ENCODE results near the gene ADGRV1. TPM values are rescaled to one million over a fixed set of nuclear protein-coding genes. Genes with fewer than 3 reads are reported as not detected.

The ADGRV1 gene
- total RNA-seq, 4 donors from 2014 or later = 2.5 to 7.5 (median 4.5) TPM

DNA sequence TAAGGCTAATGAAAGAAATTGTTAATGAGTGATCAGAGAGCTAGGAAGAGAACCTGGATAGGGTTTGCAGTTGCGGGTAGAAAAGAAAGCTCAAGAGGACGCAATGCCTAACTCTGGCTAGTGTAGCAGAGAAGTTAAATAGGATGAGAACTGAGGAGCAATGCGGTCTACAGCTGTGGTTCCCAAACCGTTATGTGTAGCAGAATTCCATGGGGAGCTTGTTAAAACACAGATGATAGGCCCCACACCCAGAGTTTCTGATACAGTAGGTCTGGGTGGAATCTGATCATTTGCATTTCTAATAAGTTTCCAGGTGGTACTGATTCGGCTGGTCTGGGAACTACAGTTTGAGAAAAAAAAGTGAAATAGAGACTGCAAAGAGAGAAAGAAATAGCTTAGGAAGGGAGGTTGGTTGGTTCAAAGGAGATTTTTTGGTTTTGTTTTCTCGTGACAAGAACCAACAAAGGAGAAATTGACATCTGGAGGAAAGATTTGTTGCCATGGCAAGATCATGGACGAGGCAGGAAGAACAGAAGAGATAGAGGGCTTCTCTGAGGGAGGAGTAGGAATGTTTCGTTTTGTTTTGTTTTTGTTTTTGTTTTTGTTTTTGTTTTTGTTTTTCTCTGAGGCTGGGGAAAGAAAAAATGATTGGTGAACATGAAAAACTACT, 548.4 kb downstream of the ADGRV1 start:
- H3K27me3 ChIP-seq = no peaks in the 10 kb centered on the region
- H3K4me3 ChIP-seq = no peak overlapping the region
- 62% methylated on average over 8 of the region's 8 CpGs for WGBS
- peaks cover 23% of the 10 kb centered on the region for H3K4me1 ChIP-seq
- TF ChIP-seq, protein P1, sequence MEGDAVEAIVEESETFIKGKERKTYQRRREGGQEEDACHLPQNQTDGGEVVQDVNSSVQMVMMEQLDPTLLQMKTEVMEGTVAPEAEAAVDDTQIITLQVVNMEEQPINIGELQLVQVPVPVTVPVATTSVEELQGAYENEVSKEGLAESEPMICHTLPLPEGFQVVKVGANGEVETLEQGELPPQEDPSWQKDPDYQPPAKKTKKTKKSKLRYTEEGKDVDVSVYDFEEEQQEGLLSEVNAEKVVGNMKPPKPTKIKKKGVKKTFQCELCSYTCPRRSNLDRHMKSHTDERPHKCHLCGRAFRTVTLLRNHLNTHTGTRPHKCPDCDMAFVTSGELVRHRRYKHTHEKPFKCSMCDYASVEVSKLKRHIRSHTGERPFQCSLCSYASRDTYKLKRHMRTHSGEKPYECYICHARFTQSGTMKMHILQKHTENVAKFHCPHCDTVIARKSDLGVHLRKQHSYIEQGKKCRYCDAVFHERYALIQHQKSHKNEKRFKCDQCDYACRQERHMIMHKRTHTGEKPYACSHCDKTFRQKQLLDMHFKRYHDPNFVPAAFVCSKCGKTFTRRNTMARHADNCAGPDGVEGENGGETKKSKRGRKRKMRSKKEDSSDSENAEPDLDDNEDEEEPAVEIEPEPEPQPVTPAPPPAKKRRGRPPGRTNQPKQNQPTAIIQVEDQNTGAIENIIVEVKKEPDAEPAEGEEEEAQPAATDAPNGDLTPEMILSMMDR (IDR thresholded peaks at IDR 0.05) = no peak
- TF ChIP-seq EP300 (IDR thresholded peaks at IDR 0.05) (no peak), POLR2A (IDR thresholded peaks at IDR 0.05) (no peak), POLR2AphosphoS5 (IDR thresholded peaks at IDR 0.05) (no peak)
- H3K27ac ChIP-seq = no peak overlapping the region
- no peaks in the 10 kb centered on the region for H3K36me3 ChIP-seq
- H3K9me3 ChIP-seq = no peaks in the 10 kb centered on the region
- DNase-seq (ENCODE audit: low spot score in 2 of 2) = no peak

DNA sequence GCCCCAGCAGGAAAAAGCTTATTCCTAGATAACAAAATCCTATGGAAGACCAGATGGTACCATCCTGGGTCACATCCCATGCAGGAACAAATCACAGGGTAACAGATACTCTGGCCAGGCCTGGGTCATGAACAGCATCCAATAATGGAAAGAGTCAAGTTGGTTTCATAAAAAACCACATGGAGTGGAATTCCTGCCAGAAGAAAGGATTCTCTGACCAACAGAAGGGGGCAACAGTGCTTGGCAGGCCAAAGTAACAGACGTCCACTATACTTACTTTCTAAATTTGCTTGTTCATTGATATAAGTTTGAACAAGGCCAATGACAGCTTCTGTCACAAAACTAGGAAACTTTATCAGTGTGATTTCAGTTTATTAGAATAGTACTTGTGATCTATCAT, 551.0 kb downstream of the ADGRV1 start:
- Histone ChIP-seq H3K36me3 (no peaks in the 10 kb centered on the region), H3K4me3 (no peak overlapping the region), H3K27ac (no peak overlapping the region), H3K9me3 (no peaks in the 10 kb centered on the region), H3K4me1 (peaks cover 19% of the 10 kb centered on the region), H3K27me3 (no peaks in the 10 kb centered on the region)
- no peak for DNase-seq (ENCODE audit: low spot score in 2 of 2)
- TF ChIP-seq POLR2A (IDR thresholded peaks at IDR 0.05) = no peak
- no peak for TF ChIP-seq EP300 (IDR thresholded peaks at IDR 0.05)
- TF ChIP-seq, protein P1 (IDR thresholded peaks at IDR 0.05) = no peak
- no peak for TF ChIP-seq POLR2AphosphoS5 (IDR thresholded peaks at IDR 0.05)
- WGBS = 79% methylated on average over 1 of the region's 1 CpG

DNA sequence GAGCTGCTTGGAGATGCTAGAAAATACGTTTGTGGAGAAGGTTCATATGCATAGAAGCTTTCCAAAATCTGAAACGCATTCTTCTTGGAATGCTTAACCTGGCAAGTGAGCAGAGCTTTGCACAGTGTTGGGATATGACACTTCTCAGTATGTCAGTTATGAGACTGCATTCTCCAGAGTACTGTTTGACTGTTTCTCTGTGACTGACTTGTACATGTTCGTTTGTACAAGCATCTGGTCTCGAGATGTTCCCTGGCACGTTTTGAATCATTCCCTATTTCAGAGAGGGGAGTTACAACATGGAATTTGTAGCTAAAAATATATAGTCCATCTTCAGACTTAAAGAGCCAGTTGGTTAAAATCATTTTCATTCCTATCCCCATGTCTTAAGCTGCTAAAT, 552.1 kb downstream of the ADGRV1 start:
- 32% methylated on average over 5 of the region's 5 CpGs for whole genome bisulfite sequencing
- DNase-seq (ENCODE audit: low spot score in 2 of 2) = no peak
- Histone ChIP-seq H3K4me1 (peaks cover 19% of the 10 kb centered on the region), H3K36me3 (no peaks in the 10 kb centered on the region), H3K27me3 (no peaks in the 10 kb centered on the region), H3K27ac (peak overlapping the region; percentile 48), H3K9me3 (no peaks in the 10 kb centered on the region), H3K4me3 (no peak overlapping the region)
- TF ChIP-seq POLR2AphosphoS5 (IDR thresholded peaks at IDR 0.05) (peak in 1 of 3 donors; percentile 11), POLR2A (IDR thresholded peaks at IDR 0.05) (no peak)

DNA sequence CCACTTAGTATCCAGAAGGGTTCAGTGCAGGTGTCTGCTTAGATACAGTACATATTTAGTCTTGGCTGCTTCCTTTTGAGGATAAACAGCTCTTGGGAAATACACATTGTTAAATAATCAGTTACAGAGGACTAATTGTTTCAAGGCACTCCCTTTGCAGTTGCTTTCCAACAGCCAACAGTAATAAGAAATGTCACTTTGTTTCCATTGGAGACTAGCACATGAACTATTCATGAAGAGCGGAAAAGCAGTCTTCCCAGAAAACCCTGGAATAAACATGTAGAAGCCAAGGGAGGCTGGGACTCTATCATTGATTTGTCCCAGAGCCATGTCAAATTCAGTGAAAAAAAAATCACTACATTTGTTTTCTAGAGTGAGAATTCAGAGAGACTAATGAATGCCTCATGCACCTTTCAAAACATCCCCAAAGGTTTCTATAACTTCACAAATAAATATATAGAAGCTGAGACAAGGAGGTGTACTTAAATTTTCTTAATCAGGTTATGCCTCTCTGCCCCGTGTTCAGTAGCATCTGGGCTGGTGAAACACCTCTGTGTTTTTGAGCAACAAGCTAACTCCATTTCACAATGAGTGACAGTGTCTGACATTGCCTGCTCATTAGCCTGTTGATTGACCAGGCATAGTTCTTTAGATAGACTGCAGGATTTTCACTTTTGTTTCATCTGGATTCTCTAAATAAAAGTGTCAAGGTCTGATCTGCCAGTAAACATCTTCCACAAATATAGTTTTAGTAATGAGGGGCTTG, 553.1 kb downstream of the ADGRV1 start:
- TF ChIP-seq POLR2A (IDR thresholded peaks at IDR 0.05) (no peak), POLR2AphosphoS5 (IDR thresholded peaks at IDR 0.05) (peak in 1 of 3 donors; percentile 31)
- Histone ChIP-seq H3K36me3 (no peaks in the 10 kb centered on the region), H3K27ac (peak overlapping the region; percentile 48), H3K4me1 (peaks cover 19% of the 10 kb centered on the region), H3K9me3 (no peaks in the 10 kb centered on the region), H3K27me3 (no peaks in the 10 kb centered on the region), H3K4me3 (no peak overlapping the region)
- no peak for DNase-seq (ENCODE audit: low spot score in 2 of 2)
- WGBS = 67% methylated on average over 2 of the region's 2 CpGs

DNA sequence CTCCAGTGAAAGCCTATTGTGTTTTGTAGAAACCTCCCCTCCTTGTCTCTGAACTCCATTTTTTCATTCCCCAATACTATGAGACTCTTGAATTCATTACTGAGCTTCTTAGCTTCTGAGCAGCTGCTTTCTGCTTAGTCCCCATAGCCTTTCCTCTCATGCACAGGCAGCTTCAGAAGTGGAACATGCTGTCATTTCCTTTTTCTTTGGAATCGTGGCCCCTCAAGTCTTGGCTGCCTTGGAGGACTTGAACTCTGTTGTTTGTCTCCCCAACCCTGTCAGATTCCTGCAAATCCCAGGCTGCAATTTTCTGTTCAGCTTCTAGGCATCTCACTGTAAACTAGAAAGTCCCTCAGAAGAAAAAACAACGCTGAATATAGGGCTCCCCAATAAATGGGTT, 556.1 kb downstream of the ADGRV1 start:
- H3K4me3 ChIP-seq = no peak overlapping the region
- H3K9me3 ChIP-seq = no peaks in the 10 kb centered on the region
- no peak for DNase-seq (ENCODE audit: low spot score in 2 of 2)
- no peak overlapping the region for H3K27ac ChIP-seq
- 56% methylated on average over 2 of the region's 2 CpGs for WGBS
- H3K36me3 ChIP-seq = no peaks in the 10 kb centered on the region
- TF ChIP-seq POLR2A (IDR thresholded peaks at IDR 0.05) (no peak), EP300 (IDR thresholded peaks at IDR 0.05) (no peak), POLR2AphosphoS5 (IDR thresholded peaks at IDR 0.05) (no peak)
- TF ChIP-seq, protein P1 (IDR thresholded peaks at IDR 0.05) = no peak
- peaks cover 27% of the 10 kb centered on the region for H3K4me1 ChIP-seq
- H3K27me3 ChIP-seq = no peaks in the 10 kb centered on the region

DNA sequence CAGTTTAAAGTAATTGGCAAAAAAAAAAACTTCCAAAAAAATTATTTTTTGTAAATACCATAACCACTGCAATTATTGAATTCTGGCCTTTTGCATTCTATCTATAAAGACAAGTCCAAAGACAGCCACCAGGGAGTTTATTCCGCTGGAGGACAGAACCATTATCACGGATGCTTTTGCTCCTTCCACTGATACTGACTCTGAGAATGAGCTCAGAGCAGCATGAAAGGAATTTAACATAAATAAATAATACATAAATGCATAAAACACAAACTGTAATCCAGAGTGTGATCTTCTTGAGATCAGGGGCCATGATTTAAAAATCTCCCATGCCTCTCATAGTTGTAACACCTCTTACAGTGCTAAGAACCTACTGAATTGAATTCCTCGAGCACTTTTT, 559.8 kb downstream of the ADGRV1 start:
- Histone ChIP-seq H3K27ac (no peak overlapping the region), H3K27me3 (no peaks in the 10 kb centered on the region), H3K36me3 (no peaks in the 10 kb centered on the region), H3K4me3 (no peak overlapping the region), H3K4me1 (peaks cover 40% of the 10 kb centered on the region), H3K9me3 (no peaks in the 10 kb centered on the region)
- 84% methylated on average over 3 of the region's 3 CpGs for WGBS
- no peak for DNase-seq (ENCODE audit: low spot score in 2 of 2)
- TF ChIP-seq POLR2AphosphoS5 (IDR thresholded peaks at IDR 0.05) (no peak), POLR2A (IDR thresholded peaks at IDR 0.05) (no peak), EP300 (IDR thresholded peaks at IDR 0.05) (no peak)
- TF ChIP-seq, protein P1 (IDR thresholded peaks at IDR 0.05) = no peak
